ENCODE results near the gene ZNF74.

DNA sequence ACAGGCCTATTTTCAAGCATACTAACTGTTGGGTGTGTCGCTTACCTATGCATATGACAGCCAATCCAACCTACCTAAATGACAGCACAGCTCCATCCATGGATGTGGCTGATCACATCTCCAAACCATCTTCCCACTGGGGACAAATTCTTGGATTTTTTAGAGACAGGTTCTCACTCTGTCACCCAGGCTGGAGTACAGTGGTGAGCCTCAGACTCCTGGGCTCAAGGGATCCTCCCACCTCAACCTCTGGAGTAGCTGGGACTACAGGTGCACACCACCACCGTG, 25.7 kb downstream of the ZNF74 start:
- TF ChIP-seq POLR2A (IDR thresholded peaks at IDR 0.05) = no peak
- TF ChIP-seq, protein P1, sequence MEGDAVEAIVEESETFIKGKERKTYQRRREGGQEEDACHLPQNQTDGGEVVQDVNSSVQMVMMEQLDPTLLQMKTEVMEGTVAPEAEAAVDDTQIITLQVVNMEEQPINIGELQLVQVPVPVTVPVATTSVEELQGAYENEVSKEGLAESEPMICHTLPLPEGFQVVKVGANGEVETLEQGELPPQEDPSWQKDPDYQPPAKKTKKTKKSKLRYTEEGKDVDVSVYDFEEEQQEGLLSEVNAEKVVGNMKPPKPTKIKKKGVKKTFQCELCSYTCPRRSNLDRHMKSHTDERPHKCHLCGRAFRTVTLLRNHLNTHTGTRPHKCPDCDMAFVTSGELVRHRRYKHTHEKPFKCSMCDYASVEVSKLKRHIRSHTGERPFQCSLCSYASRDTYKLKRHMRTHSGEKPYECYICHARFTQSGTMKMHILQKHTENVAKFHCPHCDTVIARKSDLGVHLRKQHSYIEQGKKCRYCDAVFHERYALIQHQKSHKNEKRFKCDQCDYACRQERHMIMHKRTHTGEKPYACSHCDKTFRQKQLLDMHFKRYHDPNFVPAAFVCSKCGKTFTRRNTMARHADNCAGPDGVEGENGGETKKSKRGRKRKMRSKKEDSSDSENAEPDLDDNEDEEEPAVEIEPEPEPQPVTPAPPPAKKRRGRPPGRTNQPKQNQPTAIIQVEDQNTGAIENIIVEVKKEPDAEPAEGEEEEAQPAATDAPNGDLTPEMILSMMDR (IDR thresholded peaks at IDR 0.05) = no peak
